Neural progenitor cell (in vitro differentiated cells): ENCODE data around the gene GORASP1.

Experiments
- EZH2 ChIP-seq: fragments of 200-600 bp; sonication (generic); IDR thresholded peaks from 2 replicates; pipeline ENCODE4 v1.6.1; 2017; ENCODE audit warnings: antibody characterized with exemption, mild to moderate bottlenecking, moderate library complexity
- EZH2phosphoT487 ChIP-seq: fragments of 200-600 bp; sonication (generic); IDR thresholded peaks from 2 replicates; pipeline ENCODE4 v1.6.1; 2017; ENCODE audit warnings: antibody characterized with exemption
- TF ChIP-seq, protein P1 (sequence below): fragments of 200-600 bp; sonication (generic); IDR thresholded peaks from 2 replicates; pipeline ENCODE4 v1.5.1; 2017; ENCODE audit warnings: antibody characterized with exemption, mild to moderate bottlenecking

DNA sequence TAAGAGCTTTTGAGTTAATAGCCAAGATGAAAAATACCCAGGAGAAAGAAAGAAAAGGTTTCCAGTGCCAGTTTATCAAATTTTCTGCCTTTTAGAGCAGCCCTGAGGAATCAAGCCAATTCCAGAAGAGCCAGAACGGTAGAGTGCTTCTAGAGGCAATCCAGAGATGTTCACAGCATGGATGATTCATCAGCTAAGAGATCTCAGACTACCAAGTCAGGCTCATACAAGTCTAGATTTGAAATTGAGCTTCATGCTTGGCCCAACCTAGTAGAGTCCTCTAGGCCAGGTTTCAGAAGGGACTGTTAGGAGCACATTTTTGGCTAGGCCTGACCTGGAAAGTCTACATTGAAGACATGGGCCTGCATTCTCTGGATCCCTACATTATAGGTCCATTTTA is 40.1 kb downstream of the GORASP1 start:
- TF ChIP-seq, protein P1, sequence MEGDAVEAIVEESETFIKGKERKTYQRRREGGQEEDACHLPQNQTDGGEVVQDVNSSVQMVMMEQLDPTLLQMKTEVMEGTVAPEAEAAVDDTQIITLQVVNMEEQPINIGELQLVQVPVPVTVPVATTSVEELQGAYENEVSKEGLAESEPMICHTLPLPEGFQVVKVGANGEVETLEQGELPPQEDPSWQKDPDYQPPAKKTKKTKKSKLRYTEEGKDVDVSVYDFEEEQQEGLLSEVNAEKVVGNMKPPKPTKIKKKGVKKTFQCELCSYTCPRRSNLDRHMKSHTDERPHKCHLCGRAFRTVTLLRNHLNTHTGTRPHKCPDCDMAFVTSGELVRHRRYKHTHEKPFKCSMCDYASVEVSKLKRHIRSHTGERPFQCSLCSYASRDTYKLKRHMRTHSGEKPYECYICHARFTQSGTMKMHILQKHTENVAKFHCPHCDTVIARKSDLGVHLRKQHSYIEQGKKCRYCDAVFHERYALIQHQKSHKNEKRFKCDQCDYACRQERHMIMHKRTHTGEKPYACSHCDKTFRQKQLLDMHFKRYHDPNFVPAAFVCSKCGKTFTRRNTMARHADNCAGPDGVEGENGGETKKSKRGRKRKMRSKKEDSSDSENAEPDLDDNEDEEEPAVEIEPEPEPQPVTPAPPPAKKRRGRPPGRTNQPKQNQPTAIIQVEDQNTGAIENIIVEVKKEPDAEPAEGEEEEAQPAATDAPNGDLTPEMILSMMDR: no peak
- no peak for TF ChIP-seq EZH2
- TF ChIP-seq EZH2phosphoT487: no peak
